Measurements from ENCODE around the gene UBA3. TPM values are rescaled to one million over a fixed set of nuclear protein-coding genes. Genes with fewer than 3 reads are reported as not detected.

Gene UBA3
- total and polyA plus RNA-seq, 4 donors: 41.2 to 107 (median 49.1) TPM

- Histone ChIP-seq H3K9me3 (ENCODE audit: control insufficient read depth in 4 of 4, insufficient read depth in 3 of 4, low read length in 3 of 4) (no peaks in the 10 kb centered on the region), H3K4me3 (peak within 1 kb of the TSS; percentile 100), H3K9ac (ENCODE audit: insufficient read depth in 1 of 2, low read length in 2 of 2) (peak within 1 kb of the TSS in 1 of 2 donors; percentile 82), H3K36me3 (ENCODE audit: control insufficient read depth in 4 of 4, insufficient read depth in 4 of 4, low read length in 4 of 4) (no peaks in the 10 kb centered on the region), H3K27ac (ENCODE audit: low read depth in 1 of 2, low read length in 1 of 2) (peak within 1 kb of the TSS; percentile 99 to 100), H3K27me3 (ENCODE audit: control insufficient read depth in 3 of 3, insufficient read depth in 3 of 3, low read length in 2 of 3) (no peaks in the 10 kb centered on the region), H3K4me1 (ENCODE audit: control insufficient read depth in 5 of 5, insufficient read depth in 5 of 5, low read length in 5 of 5) (peaks cover 6 to 43% (median 19%) of the 10 kb centered on the region in 5 donors)
- 1% methylated on average over 32 of the region's 32 CpGs for WGBS, 2 donors
- no peak for TF ChIP-seq CTCF (IDR thresholded peaks at IDR 0.05; ENCODE audit: control extremely low read depth, extremely low read depth)
- ATAC-seq (ENCODE audit: insufficient read depth, low FRiP score) (peak; percentile 76), DNase-seq (peak; percentile 93 to 98 (median 94))
These were observed 4.4 kb upstream of the UBA3 start, which contains the start of gene ARL6IP5 for GRCh38 chr3:69084326-69085167. ARL6IP5 (plus strand) TSS chr3:69084937; CDS start chr3:69085048, 111 bp downstream.

GRCh38 chr3:69082805-69083204 is 2.6 kb upstream of the UBA3 start:
- no peak for TF ChIP-seq CTCF (IDR thresholded peaks at IDR 0.05; ENCODE audit: control extremely low read depth, extremely low read depth)
- peaks cover 6 to 56% (median 18%) of the 10 kb centered on the region in 5 donors for H3K4me1 ChIP-seq (ENCODE audit: control insufficient read depth in 5 of 5, insufficient read depth in 5 of 5, low read length in 5 of 5)
- ATAC-seq (ENCODE audit: insufficient read depth, low FRiP score): peak; percentile 22
- no peak overlapping the region for H3K4me3 ChIP-seq
- no peaks in the 10 kb centered on the region for H3K27me3 ChIP-seq (ENCODE audit: control insufficient read depth in 3 of 3, insufficient read depth in 3 of 3, low read length in 2 of 3)
- H3K36me3 ChIP-seq (ENCODE audit: control insufficient read depth in 4 of 4, insufficient read depth in 4 of 4, low read length in 4 of 4): peaks cover 0 to 1% (median 0%) of the 10 kb centered on the region in 4 donors
- H3K9ac ChIP-seq (ENCODE audit: insufficient read depth in 1 of 2, low read length in 2 of 2): peak overlapping the region in 1 of 2 donors; percentile 13
- peak overlapping the region; percentile 17 to 64 for H3K27ac ChIP-seq (ENCODE audit: low read depth in 1 of 2, low read length in 1 of 2)
- DNase-seq: peak; percentile 33 to 50 (median 49)
- no peaks in the 10 kb centered on the region for H3K9me3 ChIP-seq (ENCODE audit: control insufficient read depth in 4 of 4, insufficient read depth in 3 of 4, low read length in 3 of 4)

- Histone ChIP-seq H3K4me3 (no peak overlapping the region), H3K9me3 (ENCODE audit: control insufficient read depth in 4 of 4, insufficient read depth in 3 of 4, low read length in 3 of 4) (no peaks in the 10 kb centered on the region), H3K9ac (ENCODE audit: insufficient read depth in 1 of 2, low read length in 2 of 2) (peak overlapping the region in 1 of 2 donors; percentile 13), H3K4me1 (ENCODE audit: control insufficient read depth in 5 of 5, insufficient read depth in 5 of 5, low read length in 5 of 5) (peaks cover 6 to 54% (median 18%) of the 10 kb centered on the region in 5 donors), H3K36me3 (ENCODE audit: control insufficient read depth in 4 of 4, insufficient read depth in 4 of 4, low read length in 4 of 4) (peaks cover 0 to 1% (median 0%) of the 10 kb centered on the region in 4 donors), H3K27ac (ENCODE audit: low read depth in 1 of 2, low read length in 1 of 2) (peak overlapping the region in 1 of 2 donors; percentile 28), H3K27me3 (ENCODE audit: control insufficient read depth in 3 of 3, insufficient read depth in 3 of 3, low read length in 2 of 3) (no peaks in the 10 kb centered on the region)
- DNase-seq (no peak), ATAC-seq (ENCODE audit: insufficient read depth, low FRiP score) (no peak)
- whole genome bisulfite sequencing, 2 donors: 50 to 64% methylated on average over 2 of the region's 2 CpGs
- TF ChIP-seq CTCF (IDR thresholded peaks at IDR 0.05; ENCODE audit: control extremely low read depth, extremely low read depth): no peak
These were observed 2.2 kb upstream of the UBA3 start for GRCh38 chr3:69082361-69082760.
